SK-N-SH treated with all-trans-retinoic acid at 6 μM for 48 hours (cell line): ENCODE results near the gene TMIE.

Experiments
- ATAC-seq: fragments of 200-7000 bp; cut with Tn5 transposase; 3 replicates; pipeline ENCODE4 v1.9.1; 2020; ENCODE audit warnings: mild to moderate bottlenecking, moderate library complexity
- ARNTL ChIP-seq: fragments of 450-650 bp; formaldehyde crosslinking; IDR thresholded peaks from 2 replicates; pipeline ENCODE4 v1.5.0; 2020; ENCODE audit warnings: low read depth, mild to moderate bottlenecking, moderate library complexity, borderline replicate concordance
- BACH2 ChIP-seq: fragments of 250-450 bp; sonication (Bioruptor Pico); IDR thresholded peaks from 2 replicates; pipeline ENCODE4 v1.9.0; 2021; ENCODE audit warnings: mild to moderate bottlenecking, borderline replicate concordance
- CSDC2 ChIP-seq: fragments of 250-450 bp; sonication (Bioruptor Pico); IDR thresholded peaks from 2 replicates; pipeline ENCODE4 v1.5.0; 2020; ENCODE audit warnings: mild to moderate bottlenecking, moderate library complexity
- ESRRG ChIP-seq: fragments of 250-450 bp; sonication (Bioruptor Pico); IDR thresholded peaks from 2 replicates; pipeline ENCODE4 v1.6.1; 2021; ENCODE audit warnings: mild to moderate bottlenecking
- GLIS3 ChIP-seq: fragments of 250-450 bp; sonication (Bioruptor Pico); IDR thresholded peaks from 2 replicates; pipeline ENCODE4 v1.5.0; 2020; ENCODE audit warnings: mild to moderate bottlenecking, moderate library complexity
- ISL1 ChIP-seq: fragments of 250-450 bp; sonication (Bioruptor Pico); IDR thresholded peaks from 2 replicates; pipeline ENCODE4 v2.1.2; 2022; ENCODE audit warnings: mild to moderate bottlenecking, moderate library complexity
- OSR1 ChIP-seq: fragments of 250-450 bp; sonication (Bioruptor Pico); IDR thresholded peaks from 2 replicates; pipeline ENCODE4 v1.8.0; 2022; ENCODE audit warnings: moderate library complexity, mild to moderate bottlenecking, inconsistent platforms
- RARB ChIP-seq: fragments of 250-450 bp; sonication (Bioruptor Pico); IDR thresholded peaks from 2 replicates; pipeline ENCODE4 v1.8.0; 2021; ENCODE audit warnings: mild to moderate bottlenecking, moderate library complexity
- TCF4 ChIP-seq: fragments of 250-450 bp; sonication (Bioruptor Pico); IDR thresholded peaks from 2 replicates; pipeline ENCODE4 v1.8.0; 2021; ENCODE audit warnings: mild to moderate bottlenecking, moderate library complexity, borderline replicate concordance
- TOX ChIP-seq: fragments of 250-450 bp; sonication (Bioruptor Pico); IDR thresholded peaks from 2 replicates; pipeline ENCODE4 v1.8.0; 2021; ENCODE audit warnings: mild to moderate bottlenecking, moderate library complexity, borderline replicate concordance
- ZC3H10 ChIP-seq: fragments of 250-450 bp; sonication (Bioruptor Pico); IDR thresholded peaks from 2 replicates; pipeline ENCODE4 v1.5.1; 2021; ENCODE audit warnings: mild to moderate bottlenecking, moderate library complexity
- ZFP3 ChIP-seq: fragments of 250-450 bp; sonication (Bioruptor Pico); IDR thresholded peaks from 2 replicates; pipeline ENCODE4 v1.5.0; 2020; ENCODE audit warnings: mild to moderate bottlenecking, moderate library complexity
- ZFP30 ChIP-seq: fragments of 450-650 bp; formaldehyde crosslinking; IDR thresholded peaks from 2 replicates; pipeline ENCODE4 v1.5.0; 2022; ENCODE audit warnings: mild to moderate bottlenecking, moderate library complexity
- ZNF70 ChIP-seq: fragments of 450-650 bp; formaldehyde crosslinking; IDR thresholded peaks from 2 replicates; pipeline ENCODE4 v1.5.0; 2020; ENCODE audit warnings: mild to moderate bottlenecking, moderate library complexity
- ZNF8 ChIP-seq: fragments of 450-650 bp; formaldehyde crosslinking; IDR thresholded peaks from 2 replicates; pipeline ENCODE4 v1.5.0; 2020; ENCODE audit warnings: mild to moderate bottlenecking, moderate library complexity
- TF ChIP-seq, protein P1 (sequence below): fragments of 250-450 bp; sonication (Bioruptor Pico); IDR thresholded peaks from 2 replicates; pipeline ENCODE4 v1.5.1; 2020; ENCODE audit warnings: low read depth, mild to moderate bottlenecking, moderate library complexity
- TF ChIP-seq, protein P2 (sequence below): fragments of 250-450 bp; sonication (Bioruptor Pico); IDR thresholded peaks from 2 replicates; pipeline ENCODE4 v1.8.0; 2021; ENCODE audit warnings: low read depth, mild to moderate bottlenecking, moderate library complexity, borderline replicate concordance
- TF ChIP-seq, protein P3 (sequence below): fragments of 250-450 bp; sonication (Bioruptor Pico); IDR thresholded peaks from 2 replicates; pipeline ENCODE4 v1.8.0; 2020; ENCODE audit warnings: mild to moderate bottlenecking, moderate library complexity, borderline replicate concordance
- TF ChIP-seq, protein P4 (sequence below): fragments of 250-450 bp; sonication (Bioruptor Pico); IDR thresholded peaks from 2 replicates; pipeline ENCODE4 v1.5.1; 2021; ENCODE audit warnings: mild to moderate bottlenecking, moderate library complexity
- TF ChIP-seq, protein P5 (sequence below): fragments of 250-450 bp; sonication (Bioruptor Pico); IDR thresholded peaks from 2 replicates; pipeline ENCODE4 v1.5.0; 2020; ENCODE audit warnings: mild to moderate bottlenecking, moderate library complexity

The TMIE gene

DNA sequence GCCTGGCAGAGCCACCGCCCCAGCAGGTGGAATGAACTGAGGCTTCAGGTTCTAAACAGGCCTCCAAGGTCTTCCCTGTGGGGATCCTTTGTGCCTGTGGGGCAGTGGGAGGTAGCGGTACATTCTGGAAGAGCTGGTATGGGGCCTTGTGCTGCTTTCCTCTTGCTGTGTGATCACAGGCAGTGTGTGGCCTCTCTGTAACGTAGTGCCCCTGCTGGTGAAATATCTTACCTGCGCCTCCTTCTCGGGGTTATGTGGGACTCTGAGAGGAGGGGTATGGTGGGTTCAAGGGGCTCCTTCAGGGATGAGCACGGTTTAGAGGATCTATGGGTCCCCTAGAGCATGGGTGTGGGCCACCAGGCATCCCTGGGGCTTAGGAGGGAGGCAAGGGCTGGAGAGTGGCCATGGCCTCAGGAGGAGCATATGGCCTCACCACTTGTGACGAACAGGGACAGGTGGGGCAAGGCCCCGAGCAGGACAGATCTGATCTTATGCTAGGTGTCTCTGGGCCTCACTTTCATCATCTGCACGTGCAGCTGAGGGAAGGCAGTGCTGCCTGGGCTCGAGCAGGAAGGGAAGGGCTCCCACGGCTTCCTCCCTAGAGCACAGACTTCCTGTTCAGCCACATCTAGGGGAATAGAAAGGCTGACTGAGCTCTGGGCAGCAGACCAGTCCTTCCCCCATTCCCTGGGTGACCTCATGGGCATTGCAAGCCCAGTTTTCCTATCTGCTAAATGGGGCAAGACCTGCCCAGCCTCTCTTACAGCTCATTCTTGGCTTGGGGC lies 5.8 kb upstream of the TMIE start:
- TF ChIP-seq, protein P1, sequence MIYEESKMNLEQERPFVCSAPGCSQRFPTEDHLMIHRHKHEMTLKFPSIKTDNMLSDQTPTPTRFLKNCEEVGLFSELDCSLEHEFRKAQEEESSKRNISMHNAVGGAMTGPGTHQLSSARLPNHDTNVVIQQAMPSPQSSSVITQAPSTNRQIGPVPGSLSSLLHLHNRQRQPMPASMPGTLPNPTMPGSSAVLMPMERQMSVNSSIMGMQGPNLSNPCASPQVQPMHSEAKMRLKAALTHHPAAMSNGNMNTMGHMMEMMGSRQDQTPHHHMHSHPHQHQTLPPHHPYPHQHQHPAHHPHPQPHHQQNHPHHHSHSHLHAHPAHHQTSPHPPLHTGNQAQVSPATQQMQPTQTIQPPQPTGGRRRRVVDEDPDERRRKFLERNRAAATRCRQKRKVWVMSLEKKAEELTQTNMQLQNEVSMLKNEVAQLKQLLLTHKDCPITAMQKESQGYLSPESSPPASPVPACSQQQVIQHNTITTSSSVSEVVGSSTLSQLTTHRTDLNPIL (CRISPR knock-in tag): no peak
- no peak for TF ChIP-seq TOX (CRISPR knock-in tag)
- TF ChIP-seq ZC3H10 (CRISPR knock-in tag): no peak
- TF ChIP-seq BACH2: no peak
- TF ChIP-seq, protein P2, sequence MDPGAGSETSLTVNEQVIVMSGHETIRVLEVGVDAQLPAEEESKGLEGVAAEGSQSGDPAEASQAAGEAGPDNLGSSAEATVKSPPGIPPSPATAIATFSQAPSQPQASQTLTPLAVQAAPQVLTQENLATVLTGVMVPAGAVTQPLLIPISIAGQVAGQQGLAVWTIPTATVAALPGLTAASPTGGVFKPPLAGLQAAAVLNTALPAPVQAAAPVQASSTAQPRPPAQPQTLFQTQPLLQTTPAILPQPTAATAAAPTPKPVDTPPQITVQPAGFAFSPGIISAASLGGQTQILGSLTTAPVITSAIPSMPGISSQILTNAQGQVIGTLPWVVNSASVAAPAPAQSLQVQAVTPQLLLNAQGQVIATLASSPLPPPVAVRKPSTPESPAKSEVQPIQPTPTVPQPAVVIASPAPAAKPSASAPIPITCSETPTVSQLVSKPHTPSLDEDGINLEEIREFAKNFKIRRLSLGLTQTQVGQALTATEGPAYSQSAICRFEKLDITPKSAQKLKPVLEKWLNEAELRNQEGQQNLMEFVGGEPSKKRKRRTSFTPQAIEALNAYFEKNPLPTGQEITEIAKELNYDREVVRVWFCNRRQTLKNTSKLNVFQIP (CRISPR knock-in tag): no peak
- no peak for TF ChIP-seq ZNF8 (CRISPR knock-in tag)
- no peak for TF ChIP-seq ZFP30
- TF ChIP-seq RARB (CRISPR knock-in tag): no peak
- no peak for TF ChIP-seq ZFP3 (CRISPR knock-in tag)
- TF ChIP-seq, protein P3, sequence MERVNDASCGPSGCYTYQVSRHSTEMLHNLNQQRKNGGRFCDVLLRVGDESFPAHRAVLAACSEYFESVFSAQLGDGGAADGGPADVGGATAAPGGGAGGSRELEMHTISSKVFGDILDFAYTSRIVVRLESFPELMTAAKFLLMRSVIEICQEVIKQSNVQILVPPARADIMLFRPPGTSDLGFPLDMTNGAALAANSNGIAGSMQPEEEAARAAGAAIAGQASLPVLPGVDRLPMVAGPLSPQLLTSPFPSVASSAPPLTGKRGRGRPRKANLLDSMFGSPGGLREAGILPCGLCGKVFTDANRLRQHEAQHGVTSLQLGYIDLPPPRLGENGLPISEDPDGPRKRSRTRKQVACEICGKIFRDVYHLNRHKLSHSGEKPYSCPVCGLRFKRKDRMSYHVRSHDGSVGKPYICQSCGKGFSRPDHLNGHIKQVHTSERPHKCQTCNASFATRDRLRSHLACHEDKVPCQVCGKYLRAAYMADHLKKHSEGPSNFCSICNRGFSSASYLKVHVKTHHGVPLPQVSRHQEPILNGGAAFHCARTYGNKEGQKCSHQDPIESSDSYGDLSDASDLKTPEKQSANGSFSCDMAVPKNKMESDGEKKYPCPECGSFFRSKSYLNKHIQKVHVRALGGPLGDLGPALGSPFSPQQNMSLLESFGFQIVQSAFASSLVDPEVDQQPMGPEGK: no peak
- no peak for TF ChIP-seq ISL1 (CRISPR knock-in tag)
- no peak for TF ChIP-seq OSR1 (CRISPR knock-in tag)
- no peak for TF ChIP-seq ESRRG (CRISPR knock-in tag)
- no peak for TF ChIP-seq ZNF70
- no peak for TF ChIP-seq CSDC2 (CRISPR knock-in tag)
- TF ChIP-seq TCF4 (CRISPR knock-in tag): no peak
- TF ChIP-seq GLIS3: no peak
- TF ChIP-seq, protein P4, sequence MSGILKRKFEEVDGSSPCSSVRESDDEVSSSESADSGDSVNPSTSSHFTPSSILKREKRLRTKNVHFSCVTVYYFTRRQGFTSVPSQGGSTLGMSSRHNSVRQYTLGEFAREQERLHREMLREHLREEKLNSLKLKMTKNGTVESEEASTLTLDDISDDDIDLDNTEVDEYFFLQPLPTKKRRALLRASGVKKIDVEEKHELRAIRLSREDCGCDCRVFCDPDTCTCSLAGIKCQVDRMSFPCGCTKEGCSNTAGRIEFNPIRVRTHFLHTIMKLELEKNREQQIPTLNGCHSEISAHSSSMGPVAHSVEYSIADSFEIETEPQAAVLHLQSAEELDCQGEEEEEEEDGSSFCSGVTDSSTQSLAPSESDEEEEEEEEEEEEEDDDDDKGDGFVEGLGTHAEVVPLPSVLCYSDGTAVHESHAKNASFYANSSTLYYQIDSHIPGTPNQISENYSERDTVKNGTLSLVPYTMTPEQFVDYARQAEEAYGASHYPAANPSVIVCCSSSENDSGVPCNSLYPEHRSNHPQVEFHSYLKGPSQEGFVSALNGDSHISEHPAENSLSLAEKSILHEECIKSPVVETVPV: no peak
- TF ChIP-seq ARNTL (CRISPR knock-in tag): no peak
- ATAC-seq: peak; percentile 14; the same call in 1 of the 3 replicates

DNA sequence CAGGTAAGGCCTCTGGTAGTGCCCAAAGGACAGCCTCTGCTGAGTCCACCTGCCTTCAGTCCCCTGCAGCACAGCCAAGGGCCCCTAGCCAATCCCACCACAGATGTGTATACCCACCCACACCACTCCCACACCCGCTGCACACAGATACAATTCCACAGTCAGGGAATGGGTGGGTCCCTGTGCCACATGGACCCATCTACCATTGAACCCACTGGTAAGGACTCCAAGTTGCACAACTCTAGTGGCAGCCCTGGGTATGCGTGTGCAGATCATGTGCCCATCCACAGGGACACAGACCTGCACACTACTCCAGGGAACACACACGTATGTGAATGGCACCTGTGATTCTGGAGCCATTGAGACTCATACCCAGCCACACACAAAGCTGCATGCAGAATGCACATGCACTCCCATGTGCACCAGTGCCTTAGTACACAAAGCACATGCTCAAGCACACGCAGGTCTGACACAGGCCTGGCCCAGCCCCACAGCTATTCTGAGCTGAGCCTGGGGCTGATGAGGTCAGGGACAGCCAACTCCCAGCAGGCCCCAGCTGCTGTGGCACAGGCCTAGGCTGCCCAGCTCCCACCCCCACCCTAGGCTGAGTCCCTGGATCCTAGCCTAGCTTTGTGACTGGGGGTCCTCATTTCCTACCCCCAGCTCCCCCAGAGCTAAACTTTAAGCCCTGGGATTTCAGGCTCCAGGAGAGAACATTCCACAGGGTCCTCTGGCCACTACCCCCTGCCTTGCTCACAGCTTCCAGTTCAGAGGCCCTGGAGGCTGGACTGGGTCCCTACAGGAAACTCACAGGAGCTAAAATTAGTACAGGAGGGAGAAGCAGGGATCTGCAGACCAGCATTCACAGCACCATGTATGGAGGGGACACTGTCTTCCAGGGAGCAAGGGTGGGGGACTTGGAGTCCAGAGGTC lies 5.0 kb upstream of the TMIE start:
- TF ChIP-seq GLIS3 (no peak), ARNTL (CRISPR knock-in tag) (no peak), ZC3H10 (CRISPR knock-in tag) (no peak), RARB (CRISPR knock-in tag) (no peak), TCF4 (CRISPR knock-in tag) (no peak)
- TF ChIP-seq, protein P5, sequence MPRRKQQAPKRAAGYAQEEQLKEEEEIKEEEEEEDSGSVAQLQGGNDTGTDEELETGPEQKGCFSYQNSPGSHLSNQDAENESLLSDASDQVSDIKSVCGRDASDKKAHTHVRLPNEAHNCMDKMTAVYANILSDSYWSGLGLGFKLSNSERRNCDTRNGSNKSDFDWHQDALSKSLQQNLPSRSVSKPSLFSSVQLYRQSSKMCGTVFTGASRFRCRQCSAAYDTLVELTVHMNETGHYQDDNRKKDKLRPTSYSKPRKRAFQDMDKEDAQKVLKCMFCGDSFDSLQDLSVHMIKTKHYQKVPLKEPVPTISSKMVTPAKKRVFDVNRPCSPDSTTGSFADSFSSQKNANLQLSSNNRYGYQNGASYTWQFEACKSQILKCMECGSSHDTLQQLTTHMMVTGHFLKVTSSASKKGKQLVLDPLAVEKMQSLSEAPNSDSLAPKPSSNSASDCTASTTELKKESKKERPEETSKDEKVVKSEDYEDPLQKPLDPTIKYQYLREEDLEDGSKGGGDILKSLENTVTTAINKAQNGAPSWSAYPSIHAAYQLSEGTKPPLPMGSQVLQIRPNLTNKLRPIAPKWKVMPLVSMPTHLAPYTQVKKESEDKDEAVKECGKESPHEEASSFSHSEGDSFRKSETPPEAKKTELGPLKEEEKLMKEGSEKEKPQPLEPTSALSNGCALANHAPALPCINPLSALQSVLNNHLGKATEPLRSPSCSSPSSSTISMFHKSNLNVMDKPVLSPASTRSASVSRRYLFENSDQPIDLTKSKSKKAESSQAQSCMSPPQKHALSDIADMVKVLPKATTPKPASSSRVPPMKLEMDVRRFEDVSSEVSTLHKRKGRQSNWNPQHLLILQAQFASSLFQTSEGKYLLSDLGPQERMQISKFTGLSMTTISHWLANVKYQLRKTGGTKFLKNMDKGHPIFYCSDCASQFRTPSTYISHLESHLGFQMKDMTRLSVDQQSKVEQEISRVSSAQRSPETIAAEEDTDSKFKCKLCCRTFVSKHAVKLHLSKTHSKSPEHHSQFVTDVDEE (CRISPR knock-in tag): no peak
- TF ChIP-seq, all 23 proteins: peak for 0
- no peak for ATAC-seq
